ENCODE results near the gene GHR.

Gene GHR

DNA sequence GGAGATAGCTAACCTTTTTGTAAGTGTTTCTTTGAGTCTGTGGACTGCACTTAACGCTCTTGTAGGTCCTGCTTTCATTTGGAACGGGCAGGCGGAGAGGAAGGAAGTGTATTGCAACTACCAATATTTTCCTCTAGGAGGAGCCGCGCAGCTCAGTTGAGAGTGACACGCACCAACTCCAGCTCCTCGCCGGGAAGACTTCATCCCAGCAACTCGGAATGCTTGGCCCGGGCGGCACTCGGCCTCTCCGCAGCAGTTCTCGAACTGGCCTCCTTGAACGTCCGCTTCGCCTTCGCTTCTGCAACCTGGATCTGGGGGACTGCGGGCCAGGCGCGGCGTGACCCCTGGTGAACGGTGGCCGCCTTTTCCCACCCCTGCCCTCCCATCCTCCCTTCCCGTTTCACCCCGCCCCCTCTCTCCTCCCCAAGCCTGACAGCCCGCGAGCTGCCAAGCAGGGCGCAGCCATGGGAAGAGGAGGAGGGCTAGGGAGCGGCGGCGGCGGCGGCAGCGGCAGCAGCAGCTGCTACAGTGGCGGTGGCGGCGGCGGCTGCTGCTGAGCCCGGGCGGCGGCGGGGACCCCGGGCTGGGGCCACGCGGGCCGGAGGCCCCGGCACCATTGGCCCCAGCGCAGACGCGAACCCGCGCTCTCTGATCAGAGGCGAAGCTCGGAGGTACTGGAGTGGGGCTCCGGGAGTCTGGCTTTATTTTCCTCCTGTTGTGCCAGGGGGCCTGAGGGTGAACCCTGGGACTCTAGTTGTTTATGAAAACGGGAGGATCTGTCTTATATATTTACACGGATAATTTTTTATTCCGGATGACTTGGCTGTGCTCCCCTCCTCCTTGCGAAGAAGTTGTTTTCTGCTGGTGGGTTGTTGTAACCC is at the start of gene GHR:
Gene GHR (plus strand): TSS at position 155 of the 881 bp plus-strand sequence. CDS start 142,436 bp downstream, outside the sequence.
- DNase-seq = peak; percentile 33

DNA sequence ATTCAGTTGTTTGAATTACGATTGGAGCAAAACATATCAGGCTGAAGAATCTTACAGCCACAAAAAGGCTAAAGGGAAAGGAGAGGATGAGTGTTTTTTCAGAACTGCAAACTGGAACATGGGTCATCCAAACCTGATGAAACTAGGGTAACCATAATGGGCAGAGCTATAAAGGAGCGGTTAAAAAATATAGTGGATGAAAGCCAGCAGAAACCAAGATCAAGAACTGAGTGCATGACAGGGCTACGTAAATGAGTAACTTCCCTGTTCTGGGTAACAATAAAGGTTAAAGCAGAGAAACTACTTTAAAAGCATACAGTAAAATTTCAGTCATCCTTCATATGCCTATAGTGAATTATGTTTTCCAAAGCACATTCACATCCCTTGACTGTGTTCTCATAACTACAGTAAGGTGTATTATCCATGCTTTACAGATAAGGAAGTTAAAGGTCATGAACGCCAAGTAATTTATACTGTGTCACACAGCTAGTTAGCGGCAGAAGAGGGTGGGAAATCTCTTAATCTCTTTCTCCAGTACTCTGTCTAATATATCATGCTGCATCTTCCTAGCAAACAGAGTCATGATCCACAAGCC is 48.5 kb upstream of the GHR start:
- DNase-seq = no peak

DNA sequence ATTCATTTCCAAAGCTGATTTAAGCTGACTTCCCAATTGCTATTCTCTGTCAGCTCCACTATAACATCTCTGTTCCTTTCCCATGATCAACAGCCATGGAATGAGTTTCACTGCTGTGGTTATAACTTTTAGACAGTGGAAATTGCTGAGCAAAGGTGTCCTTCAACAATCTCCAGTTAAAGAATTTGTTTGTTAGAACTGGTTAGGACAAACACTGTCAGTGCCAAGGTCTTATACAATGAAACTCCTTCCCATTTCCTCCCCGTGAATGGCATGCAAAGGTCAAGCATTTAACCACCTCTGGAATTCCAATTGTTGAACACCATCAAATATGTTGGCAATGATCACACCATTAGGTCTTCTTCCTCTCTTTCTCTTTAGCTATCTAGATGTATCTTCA is 45.7 kb upstream of the GHR start:
- no peak for DNase-seq

DNA sequence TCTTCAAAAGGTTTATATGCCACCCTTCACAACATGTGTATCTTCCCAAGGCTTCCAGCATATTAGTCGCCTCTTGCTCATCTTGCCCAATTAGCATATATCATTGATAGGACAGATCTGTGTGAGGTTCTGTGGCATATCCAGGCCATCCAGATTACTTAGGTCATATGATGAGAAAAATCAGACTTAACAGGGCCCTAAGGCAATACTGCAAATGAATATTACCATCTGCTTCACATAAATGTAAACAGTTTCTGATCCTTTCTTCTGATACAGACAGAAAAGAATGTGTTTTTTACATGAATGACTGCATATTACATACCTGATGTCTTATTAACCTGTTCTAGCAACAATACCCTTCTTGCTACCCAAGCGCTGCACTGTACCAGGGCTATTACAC is 41.3 kb upstream of the GHR start:
- DNase-seq = no peak

DNA sequence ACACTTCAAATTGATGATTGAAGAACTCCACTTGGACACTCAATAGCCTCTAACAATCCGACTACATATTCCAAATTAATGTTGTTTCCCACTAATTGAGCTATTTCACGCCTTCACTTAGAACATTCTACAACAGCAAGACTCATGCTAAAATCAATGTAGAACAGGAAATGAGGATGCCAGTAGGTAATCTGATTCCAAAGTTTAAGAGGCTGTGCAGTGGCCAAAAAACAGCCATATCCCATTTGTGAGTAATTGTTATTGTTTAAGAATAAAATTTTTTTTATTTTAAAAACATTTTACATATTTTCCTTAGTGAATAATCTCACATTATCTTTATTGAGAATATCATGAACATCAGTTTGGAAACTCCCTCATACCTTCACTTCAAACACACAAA is 35.7 kb upstream of the GHR start:
- no peak for DNase-seq

DNA sequence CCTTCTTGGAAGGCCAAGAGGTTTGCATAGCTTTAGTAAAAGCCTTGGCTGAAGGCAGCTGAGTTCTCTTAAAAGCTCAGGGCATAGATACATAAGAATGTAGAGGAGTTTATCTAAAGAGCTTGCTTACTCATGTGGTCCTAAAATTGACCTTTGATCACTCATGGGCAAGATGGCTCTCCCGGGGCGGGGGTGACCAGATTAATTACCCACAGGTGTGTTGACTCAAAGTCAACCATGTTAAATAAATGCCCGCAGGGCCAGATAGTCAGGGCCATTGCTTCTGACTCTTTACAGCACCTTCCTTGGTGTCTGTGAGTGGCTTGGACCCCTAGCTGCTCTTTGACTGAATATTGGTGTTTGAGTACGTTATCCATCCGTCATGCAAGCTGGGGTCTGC is 33.1 kb upstream of the GHR start:
- no peak for DNase-seq

DNA sequence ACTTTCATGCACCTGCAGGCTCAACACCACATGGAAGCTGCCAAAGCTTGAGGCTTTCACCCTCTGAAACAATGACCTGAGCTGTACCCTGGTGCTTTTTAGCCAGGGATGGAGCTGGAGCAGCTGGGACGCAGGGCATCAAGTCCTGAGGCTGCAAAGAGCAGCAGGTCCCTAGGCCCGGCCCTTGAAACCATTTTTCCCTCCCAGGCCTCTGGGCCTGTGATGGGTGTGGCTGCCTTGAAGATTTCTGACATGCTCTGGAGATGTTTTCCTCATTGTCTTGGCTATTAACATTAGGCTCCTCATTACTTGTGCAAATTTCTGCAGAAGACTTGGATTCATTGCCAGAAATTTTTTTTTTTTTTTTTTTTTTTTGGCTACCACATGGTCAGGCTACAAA is 30.3 kb upstream of the GHR start:
- no peak for DNase-seq

DNA sequence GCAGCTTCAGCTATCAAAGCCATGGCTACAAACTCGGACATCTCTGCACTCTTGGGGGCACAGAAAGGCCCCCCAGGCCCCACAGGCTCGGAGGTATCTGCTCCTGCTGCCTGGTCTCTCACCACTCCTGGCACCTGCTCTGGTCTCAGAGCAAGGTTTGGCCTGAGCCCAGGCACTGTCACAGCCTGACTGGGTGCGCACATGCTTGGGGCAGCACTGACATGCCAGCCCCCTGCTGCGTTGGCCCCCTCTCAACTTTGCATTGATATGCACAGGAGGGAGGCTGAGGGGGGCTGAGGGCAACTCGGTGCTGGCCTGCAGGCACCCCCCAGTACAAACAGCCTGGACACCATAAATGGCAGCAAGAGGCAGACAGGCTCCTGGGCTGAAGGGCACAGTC is 27.1 kb upstream of the GHR start:
- no peak for DNase-seq

DNA sequence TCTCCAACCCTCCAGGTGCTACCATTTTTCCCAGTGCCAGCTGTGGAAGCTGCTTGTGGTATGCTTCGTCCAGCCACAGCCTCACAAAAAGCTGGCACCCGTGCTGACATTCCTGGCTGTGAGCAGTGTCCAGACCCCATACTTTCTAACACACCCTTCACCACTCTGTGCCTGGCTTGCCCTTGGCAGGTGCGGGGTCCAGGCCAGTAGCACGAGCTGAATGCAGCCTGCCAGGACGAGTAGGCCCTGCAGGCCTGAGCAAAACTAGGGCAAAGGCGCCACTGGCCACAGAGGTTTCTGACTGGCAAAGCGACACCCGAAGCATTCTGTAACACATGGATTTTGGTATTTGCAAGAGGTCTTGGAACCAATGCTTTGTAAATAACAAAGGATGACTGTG is 26.0 kb upstream of the GHR start:
- DNase-seq = no peak

DNA sequence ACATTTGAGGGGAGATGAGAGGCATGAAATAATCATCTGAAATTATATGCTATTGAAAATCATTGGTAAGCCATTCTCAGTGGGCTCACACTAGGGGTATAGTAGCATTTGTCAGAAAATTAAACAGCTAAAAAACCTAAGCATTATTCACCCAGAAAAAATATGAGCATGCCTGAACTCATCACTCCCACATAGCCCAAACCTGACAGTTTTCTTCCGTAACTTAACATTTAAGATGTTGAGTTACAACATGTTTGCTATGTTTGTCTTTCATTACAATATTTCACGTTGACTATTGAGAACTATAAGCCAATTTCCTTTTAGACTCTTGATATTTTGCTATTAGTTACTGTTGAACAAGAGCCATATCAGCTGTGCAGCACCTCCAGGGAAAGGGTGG is 23.5 kb upstream of the GHR start:
- DNase-seq = no peak

DNA sequence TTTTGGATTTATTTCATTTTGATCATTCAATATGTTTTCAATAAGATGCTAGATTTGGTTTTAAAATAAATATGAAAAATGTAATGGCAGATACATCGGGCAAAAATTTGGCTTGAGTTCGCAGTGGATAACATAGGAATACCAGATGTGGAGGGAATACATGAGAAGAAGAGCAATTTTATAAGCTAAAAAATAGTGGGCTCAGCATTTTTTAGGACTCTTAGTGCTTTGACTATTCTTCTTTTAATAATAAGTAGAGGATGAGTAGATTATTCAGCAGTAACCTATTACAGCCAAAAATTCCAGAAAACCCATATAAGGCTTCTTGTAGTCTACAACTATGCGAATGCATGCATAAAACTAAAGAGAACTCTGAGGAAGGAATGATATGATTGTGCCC is 22.8 kb upstream of the GHR start:
- DNase-seq = no peak

DNA sequence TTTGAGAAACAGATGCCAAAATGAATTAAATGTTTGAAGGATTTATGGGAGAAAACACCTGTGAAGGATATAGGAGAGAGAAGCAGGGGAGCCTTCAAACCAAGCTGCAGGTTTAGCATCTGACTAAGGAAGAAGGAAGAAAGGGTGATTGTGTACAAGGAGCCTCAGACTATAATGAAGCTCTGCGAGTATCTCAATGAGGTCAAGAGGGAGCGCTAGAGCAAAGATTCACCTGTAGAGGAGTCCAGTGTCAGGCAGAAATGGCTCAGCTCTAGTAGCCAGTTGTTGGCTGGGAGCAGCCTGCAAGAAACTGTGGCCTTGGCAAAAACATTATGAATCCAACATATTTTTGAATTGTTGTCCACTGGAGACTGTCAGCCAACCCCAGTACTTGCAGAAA is 20.0 kb upstream of the GHR start:
- no peak for DNase-seq

DNA sequence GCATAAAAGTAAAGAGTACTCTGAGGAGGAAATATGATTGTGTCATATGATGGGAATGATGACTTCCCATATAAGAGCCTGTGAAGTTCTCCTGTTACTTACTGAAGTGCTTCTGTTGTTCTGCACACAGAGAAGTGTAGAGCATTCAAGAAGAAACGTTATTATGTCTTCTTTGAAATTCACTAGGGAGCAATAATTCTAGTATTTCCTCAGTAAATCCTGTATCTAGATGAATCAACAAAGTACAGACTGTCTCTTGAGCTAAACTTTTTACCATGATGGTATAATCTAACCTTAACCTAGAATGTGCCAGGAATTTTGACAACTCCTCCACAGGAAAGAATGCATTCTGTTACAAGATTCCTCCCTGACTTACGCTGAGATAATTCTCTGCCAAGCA is 18.9 kb upstream of the GHR start:
- DNase-seq = no peak

DNA sequence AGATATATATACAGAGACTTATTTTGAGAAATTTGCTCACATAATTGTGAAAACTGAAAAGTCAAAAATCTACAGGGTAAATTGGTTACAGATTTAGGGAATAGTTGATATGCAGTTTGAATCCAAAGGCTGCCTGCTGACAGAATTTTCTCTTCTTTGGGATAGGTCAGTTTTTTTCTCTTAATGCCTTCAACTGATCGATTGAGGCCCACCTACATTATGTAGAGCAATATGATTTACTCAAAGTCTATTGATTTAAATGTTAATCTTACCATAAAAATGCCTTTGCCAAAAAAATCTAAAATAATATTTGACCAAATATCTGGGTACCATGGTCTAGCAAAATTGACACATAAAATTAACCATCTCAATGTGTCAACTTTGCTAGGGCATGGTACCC is 3.9 kb upstream of the GHR start:
- no peak for DNase-seq

DNA sequence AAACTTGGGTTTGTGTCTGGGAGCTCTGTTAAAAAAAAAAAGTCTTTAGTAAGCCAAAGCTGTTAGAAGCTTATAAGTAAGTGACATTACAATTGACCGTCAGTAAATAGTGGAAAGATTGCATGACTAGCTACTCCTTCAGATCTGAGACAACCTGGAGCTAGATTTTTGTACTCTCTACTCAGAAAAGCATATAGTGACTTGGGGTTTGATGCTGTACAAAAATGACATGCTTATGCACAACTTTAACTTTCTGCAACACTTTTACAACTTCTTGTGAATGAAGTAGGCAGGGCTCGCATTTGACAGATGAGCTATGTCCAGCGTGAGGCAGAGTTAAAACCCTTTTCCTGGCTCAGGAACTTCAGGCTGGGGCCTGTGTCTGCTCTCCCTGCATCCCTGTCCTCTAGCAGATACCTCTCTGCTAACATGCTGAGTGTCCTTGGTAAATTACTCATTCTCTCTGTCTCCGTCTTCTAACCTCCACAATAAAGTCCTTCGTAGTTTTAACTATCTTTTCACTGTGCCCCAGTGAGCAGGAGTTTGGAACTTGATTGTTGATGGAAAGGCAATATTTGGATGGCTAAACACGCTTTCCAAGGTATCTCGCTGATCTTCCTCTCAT is 471 bp upstream of the GHR start:
- DNase-seq = no peak

DNA sequence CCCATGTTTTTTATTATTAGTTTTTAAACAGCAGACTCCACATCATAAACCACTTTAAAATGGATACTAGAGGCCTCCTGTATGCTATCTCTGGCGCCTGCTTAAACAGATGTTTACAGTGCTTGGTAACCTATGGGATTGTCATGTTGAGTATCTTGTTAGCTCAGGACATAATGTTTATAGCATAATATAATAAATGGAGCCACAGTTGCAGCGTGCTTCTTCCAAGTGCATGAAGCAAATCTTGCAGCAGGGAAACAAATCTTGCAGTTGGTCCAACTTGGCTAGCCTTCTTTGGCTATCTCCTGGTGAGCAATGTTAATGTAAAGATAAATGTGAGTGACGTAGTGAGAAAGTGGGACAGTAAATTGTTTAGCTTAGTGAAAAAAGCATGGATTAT is 2.8 kb downstream of the GHR start:
- no peak for DNase-seq

DNA sequence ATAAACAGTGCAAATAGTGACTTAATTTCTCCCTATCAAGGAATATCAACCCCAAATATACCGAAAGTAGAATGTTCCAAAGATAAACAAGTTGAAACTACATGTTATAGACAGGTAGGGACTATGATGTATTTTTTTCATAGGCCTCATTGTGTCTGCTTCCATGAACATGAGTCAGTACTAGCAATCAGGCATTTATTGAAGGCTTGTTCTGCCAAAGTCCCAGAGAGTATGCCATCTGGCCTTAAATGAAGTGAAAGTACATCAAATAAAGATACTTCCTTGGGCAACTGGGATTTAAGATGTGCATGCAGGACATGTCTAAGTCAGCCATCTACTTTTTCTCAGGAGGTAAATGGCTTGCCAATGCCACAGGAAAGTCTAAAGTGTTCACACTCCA is 6.5 kb downstream of the GHR start:
- DNase-seq = no peak

DNA sequence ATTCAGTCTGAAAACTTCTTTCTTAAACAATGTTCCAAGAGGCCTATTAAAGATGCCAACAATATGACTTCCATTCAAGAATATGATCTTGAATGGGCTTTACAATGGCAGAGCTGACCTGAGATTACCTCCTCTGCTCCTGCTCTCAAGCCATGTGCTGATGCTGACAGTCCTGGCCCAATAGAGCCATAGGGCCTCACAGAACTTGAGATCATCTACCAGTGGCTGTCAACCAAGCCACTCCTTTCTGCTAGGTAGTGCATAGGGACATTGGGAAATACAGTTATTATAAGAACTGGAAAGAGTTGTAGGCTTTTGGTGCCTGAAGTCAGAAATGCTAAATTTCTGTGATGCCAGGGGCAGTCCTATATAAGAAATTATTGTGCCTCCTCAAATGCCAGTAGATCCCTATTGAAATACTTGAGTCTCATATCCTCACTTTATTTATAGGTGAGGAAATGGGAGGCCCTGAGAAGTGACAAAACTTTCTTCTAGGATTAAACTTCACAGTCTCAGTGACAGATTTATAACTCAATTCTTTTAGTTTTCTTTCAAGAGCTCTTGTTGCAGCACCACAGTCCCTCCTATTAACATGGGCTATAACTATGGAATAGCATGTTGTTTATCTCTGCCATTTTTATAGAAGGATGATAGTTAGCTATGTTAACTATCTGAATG is 10.9 kb downstream of the GHR start:
- no peak for DNase-seq

DNA sequence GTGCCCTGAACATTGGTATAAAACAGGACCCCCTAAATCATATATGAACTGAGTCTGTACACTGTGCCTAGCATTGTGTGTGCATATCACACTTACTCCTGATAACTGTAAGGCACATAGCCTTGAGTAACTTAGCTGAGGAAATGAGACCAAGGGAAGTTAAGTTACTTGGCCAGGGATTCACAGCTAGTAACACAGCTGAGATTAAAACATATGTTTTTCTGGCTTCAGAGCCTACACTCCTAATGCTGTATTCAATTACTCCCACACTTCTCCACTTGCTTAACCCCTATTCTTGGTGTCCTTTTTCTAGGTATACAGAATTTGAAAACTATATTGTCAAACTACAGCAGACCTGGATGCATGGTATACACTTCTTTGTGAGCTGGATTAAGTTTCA is 12.8 kb downstream of the GHR start:
- no peak for DNase-seq

DNA sequence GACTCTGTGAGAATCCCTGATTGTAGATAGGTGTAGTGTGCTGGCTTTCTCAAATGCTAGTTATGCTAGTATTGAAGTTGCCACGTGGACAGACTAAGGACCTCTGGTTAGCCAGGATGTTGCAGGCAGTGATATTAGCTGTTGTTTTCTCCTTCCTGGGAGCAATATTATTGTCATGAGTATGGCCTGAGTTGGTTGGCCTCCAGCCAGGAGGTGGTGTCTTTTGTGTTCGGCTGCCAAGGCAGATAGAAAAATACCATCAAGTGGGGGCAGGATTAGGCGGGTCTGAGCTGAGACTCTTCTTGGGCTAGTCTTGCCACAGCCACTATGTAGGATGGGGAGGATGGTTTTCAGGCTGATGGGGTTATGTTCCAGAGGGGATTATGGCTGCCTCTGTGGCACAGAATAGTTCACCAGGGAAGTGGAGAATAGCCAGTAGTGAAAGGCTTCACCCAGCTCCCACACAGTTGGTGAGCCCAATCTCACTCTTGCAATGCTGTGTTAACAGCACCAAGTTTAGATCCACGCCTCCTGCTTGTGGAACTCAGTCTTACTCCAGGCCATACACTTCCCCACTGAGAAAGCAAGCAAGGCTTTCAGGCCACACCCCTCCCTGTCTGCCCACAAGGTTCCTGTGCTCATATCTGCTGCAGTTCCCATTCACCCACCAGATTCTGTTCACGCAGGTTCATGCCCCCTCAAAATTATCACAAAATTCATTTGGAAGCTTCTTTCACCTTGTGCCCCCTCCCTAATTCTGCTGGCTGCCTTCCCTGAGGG is 31.2 kb downstream of the GHR start:
- no peak for DNase-seq

DNA sequence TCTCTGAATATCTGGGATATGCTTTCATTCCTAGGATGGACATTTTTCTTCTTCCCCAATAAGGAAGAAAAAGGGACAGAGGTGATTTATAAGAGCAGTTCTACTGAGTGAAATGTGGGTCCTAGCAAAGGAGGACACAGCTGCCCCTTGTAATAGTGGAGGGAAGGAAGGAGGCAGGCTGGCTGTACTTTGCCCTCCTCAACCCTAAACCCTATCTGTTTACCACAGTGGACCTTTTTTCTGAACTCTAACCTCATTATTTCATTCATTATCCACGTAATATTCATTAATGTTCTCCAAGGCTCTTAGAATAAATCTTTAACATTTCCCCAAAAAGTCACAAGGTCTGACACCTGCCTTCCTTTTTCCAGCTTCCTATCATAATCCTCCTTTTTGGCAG is 37.8 kb downstream of the GHR start:
- no peak for DNase-seq

DNA sequence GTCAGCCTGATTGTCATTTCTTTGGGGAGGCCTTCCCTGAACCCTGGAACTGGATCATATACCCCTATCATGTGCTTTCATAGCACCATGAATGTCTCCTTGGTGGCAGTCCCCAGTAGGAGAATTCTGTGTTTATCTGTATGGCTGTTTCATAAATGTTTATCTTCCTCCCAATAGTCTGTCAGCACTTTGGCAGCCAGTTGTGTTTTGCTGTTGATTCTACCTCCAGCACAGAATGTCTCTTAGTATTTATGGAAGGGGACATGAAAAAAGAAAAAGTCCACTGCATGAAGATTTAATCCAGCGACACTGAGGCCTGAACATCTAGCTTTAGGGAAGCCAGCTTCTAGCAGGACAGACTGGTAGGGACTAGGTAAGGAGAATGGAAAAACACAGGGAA is 38.3 kb downstream of the GHR start:
- no peak for DNase-seq

DNA sequence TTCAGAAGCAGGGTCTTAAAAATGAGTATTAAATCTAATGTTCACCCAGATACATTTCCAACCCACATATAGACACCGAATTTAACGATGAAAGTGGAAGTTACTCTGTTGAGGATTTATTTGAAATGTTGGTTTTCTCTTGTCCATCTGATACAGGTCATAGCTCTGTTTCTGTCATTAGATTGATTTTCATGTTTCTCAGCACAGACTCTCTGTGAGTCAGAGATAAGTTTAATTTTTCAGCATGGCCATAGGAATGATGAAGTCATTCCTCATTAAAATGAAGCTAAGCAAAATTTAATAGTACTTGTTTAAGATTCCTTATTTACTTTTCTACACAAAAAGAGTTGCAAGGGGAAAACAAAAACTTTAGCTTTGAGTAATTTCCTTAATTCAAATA is 38.8 kb downstream of the GHR start:
- no peak for DNase-seq

Data from activated CD4-positive, alpha-beta T cell treated with anti-CD3 and anti-CD28 coated beads for 48 hours (primary cell).